ENCODE data around the gene SHROOM3. TPM values are rescaled to one million over a fixed set of nuclear protein-coding genes. Genes with fewer than 3 reads are reported as not detected.

Gene SHROOM3
- total and polyA plus RNA-seq, 2 of the 13 experiments (the other 11 are each of a cell fraction or from before 2014, with no cell fraction given): 0.01 TPM; not detected in 1

DNA sequence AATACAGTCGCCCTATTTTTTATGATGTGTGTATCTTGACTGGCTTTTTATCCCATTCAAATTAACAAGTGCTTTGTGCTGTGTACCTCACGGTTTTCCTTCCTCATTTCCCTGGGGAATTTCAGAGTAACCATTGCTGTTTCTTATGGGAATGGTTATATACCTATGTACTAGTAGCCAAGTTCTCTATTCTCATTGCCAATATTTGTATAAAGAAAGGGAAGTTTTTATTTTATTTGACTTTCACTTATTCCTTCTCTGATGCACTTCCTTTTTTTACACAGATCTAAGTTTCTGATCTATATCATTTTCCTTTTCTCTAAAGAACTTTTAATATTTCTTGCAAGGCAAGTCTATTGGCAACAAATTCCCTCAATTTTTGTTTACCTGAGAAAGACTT is 281.6 kb downstream of the SHROOM3 start (continued):
- no peak for TF ChIP-seq SMAD9 (CRISPR knock-in tag; IDR thresholded peaks at IDR 0.05)
- no peak for TF ChIP-seq ZNF460 (CRISPR knock-in tag; IDR thresholded peaks at IDR 0.05; ENCODE audit: borderline replicate concordance)
- TF ChIP-seq ZNF589 (CRISPR knock-in tag; conservative IDR thresholded peaks at IDR 0.05): no peak
- TF ChIP-seq ZNF232 (CRISPR knock-in tag; IDR thresholded peaks at IDR 0.05; ENCODE audit: borderline replicate concordance): no peak

- Histone ChIP-seq H3K36me3 (replicated peaks in 1 of 2; ENCODE audit: control insufficient read depth in 1 of 2, insufficient read depth in 2 of 2, low read length in 2 of 2) (no peaks in the 10 kb centered on the region), H3K27me3 (ENCODE audit: control insufficient read depth in 1 of 2, insufficient read depth in 2 of 2, low read length in 2 of 2) (0 out of 5 replicates have a peak, but pooled peaks cover 0 to 2% of the 10 kb centered on the region in 2 experiments), H3K4me3 (replicated peaks in 1 of 3; ENCODE audit: insufficient read depth in 1 of 3, low read depth in 2 of 3, low read length in 3 of 3) (no peak overlapping the region), H3K9me3 (ENCODE audit: low read length) (no peaks in the 10 kb centered on the region), H3K9ac (ENCODE audit: insufficient read depth, low read depth, low read length) (no peak overlapping the region), H4K20me1 (ENCODE audit: insufficient read depth, low read length) (no peaks in the 10 kb centered on the region), H3K27ac (ENCODE audit: extremely low read length, insufficient read depth, low read length) (no peak overlapping the region), H2AFZ (ENCODE audit: low read length) (no peak overlapping the region), H3K4me2 (ENCODE audit: low read depth, low read length) (no peak overlapping the region), H3K4me1 (ENCODE audit: insufficient read depth, low read length) (no peaks in the 10 kb centered on the region), H3K79me2 (ENCODE audit: insufficient read depth, low read length) (no peaks in the 10 kb centered on the region)
- no TSS peak for BruUV-seq (replicated peaks)
- FAIRE-seq (no peak), DNase-seq (ENCODE audit: low spot score) (no peak), ATAC-seq (no peak)
- TF ChIP-seq SIX4 (CRISPR knock-in tag; IDR thresholded peaks at IDR 0.05) (no peak), ZNF501 (CRISPR knock-in tag; IDR thresholded peaks at IDR 0.05) (no peak), TRAFD1 (CRISPR knock-in tag; IDR thresholded peaks at IDR 0.05; ENCODE audit: borderline replicate concordance) (no peak), AKAP8 (CRISPR knock-in tag; IDR thresholded peaks at IDR 0.05) (no peak), ZSCAN9 (CRISPR knock-in tag; IDR thresholded peaks at IDR 0.05; ENCODE audit: borderline replicate concordance) (no peak), ZNF18 (CRISPR knock-in tag; IDR thresholded peaks at IDR 0.05; ENCODE audit: insufficient replicate concordance) (no peak), RCOR2 (CRISPR knock-in tag; IDR thresholded peaks at IDR 0.05) (no peak), ZNF598 (CRISPR knock-in tag; IDR thresholded peaks at IDR 0.05; ENCODE audit: borderline replicate concordance) (no peak), FOXP4 (CRISPR knock-in tag; IDR thresholded peaks at IDR 0.05) (no peak), ZMYM2 (CRISPR knock-in tag; IDR thresholded peaks at IDR 0.05) (no peak), MYC (CRISPR knock-in tag; IDR thresholded peaks at IDR 0.05; ENCODE audit: borderline replicate concordance) (no peak)
- whole genome bisulfite sequencing (ENCODE audit: low lambda C conversion rate): 11% methylated on average over 1 of the region's 1 CpG
- ChIA-PET POLR2A (no interaction called here), CTCF (ENCODE audit: low intra/inter-chr PET ratio, low total read pairs) (no interaction called here)
- in situ Hi-C loops (cut with HindIII; ENCODE audit: extremely low pct_ligation_motif_present, low pct_unique_long_range_greater_than_20kb) (no loop called here), intact Hi-C loops (cut with micrococcal nuclease; ENCODE audit: unreplicated experiment) (no loop called here)
Measured at GRCh38 chr4:76717431-76717830, 282.4 kb downstream of the SHROOM3 start.

All from HepG2 (cell line).